DND-41 (cell line): ENCODE data around the gene OR51B2.

Source experiments
- EZH2 ChIP-seq: IDR thresholded peaks from 3 replicates; pipeline ENCODE4 v1.6.1; 2012; ENCODE audit warnings: borderline replicate concordance, low read depth, mild to moderate bottlenecking, moderate library complexity, low read length, inconsistent platforms; ENCODE audit not compliant: severe bottlenecking
- TF ChIP-seq, protein P1 (sequence below): IDR thresholded peaks from 2 replicates; pipeline ENCODE4 v1.5.1; 2012; ENCODE audit warnings: borderline replicate concordance, low read length, moderate library complexity, mild to moderate bottlenecking; ENCODE audit not compliant: poor library complexity, severe bottlenecking; ENCODE audit errors: extremely low read depth

DNA sequence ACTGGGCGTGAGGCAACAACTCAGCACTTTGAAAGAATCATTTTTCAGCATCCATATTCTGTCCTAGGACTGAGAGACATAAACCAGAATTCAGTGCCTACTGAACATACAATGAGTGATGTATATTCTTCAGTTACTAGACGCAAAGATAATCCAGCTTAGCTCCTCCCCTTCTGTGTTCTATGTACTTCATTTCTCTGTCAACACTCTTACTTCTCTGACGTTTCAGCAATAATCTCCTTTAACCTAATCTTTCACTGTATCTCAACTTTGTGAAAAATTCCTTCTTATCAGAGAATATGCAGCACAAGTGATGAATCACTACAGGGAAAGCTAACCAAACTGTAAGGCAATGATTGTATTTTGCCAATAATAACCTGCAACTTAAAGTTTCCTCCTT is 21.7 kb upstream of the OR51B2 start:
- TF ChIP-seq, protein P1, sequence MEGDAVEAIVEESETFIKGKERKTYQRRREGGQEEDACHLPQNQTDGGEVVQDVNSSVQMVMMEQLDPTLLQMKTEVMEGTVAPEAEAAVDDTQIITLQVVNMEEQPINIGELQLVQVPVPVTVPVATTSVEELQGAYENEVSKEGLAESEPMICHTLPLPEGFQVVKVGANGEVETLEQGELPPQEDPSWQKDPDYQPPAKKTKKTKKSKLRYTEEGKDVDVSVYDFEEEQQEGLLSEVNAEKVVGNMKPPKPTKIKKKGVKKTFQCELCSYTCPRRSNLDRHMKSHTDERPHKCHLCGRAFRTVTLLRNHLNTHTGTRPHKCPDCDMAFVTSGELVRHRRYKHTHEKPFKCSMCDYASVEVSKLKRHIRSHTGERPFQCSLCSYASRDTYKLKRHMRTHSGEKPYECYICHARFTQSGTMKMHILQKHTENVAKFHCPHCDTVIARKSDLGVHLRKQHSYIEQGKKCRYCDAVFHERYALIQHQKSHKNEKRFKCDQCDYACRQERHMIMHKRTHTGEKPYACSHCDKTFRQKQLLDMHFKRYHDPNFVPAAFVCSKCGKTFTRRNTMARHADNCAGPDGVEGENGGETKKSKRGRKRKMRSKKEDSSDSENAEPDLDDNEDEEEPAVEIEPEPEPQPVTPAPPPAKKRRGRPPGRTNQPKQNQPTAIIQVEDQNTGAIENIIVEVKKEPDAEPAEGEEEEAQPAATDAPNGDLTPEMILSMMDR, result no peak
- TF ChIP-seq EZH2, result no peak
